Activated CD8-positive, alpha-beta memory T cell treated with anti-CD3 and anti-CD28 coated beads, Interleukin-2, amount 50 U/mL, for 48 hours (primary cell): Measurements from ENCODE around the gene INSIG1.
A peak's percentile ranks its signal among the peaks of the same experiment; 100 is the strongest.

Source experiments
- DNase-seq: peaks from one replicate; pipeline ENCODE4 v3.0.0-alpha.2; 2020

Gene INSIG1

GRCh38 chr7:155286686-155287085 lies 11.0 kb upstream of the INSIG1 start:
- DNase-seq: peak; percentile 43

GRCh38 chr7:155287284-155287935 lies 10.3 kb upstream of the INSIG1 start:
- peak; percentile 50 for DNase-seq

- peak; percentile 47 for DNase-seq
Measured at GRCh38 chr7:155288055-155288454, 9.6 kb upstream of the INSIG1 start.

GRCh38 chr7:155289107-155289506 lies 8.6 kb upstream of the INSIG1 start:
- DNase-seq: peak; percentile 42

- DNase-seq: peak; percentile 48
Measured at GRCh38 chr7:155289949-155290501, 7.7 kb upstream of the INSIG1 start.

GRCh38 chr7:155291045-155291530 lies 6.6 kb upstream of the INSIG1 start:
- DNase-seq: peak; percentile 59

- DNase-seq: no peak
Measured at GRCh38 chr7:155291729-155292128, 5.9 kb upstream of the INSIG1 start.

- DNase-seq: peak; percentile 23
Measured at GRCh38 chr7:155292680-155293226, 4.9 kb upstream of the INSIG1 start.

- DNase-seq: peak; percentile 18
Measured at GRCh38 chr7:155293721-155294510, 3.8 kb upstream of the INSIG1 start.

- DNase-seq: peak; percentile 29
Measured at GRCh38 chr7:155294511-155294778, 3.2 kb upstream of the INSIG1 start.

GRCh38 chr7:155295511-155295910 lies 2.2 kb upstream of the INSIG1 start:
- DNase-seq: no peak

GRCh38 chr7:155296006-155296787 lies 1.5 kb upstream of the INSIG1 start:
- peak; percentile 50 for DNase-seq

- peak; percentile 90 for DNase-seq
Measured at GRCh38 chr7:155296788-155297516, 726 bp upstream of the INSIG1 start.

- DNase-seq: no peak
Measured at GRCh38 chr7:155298288-155298833, 683 bp downstream of the INSIG1 start.

- DNase-seq: peak; percentile 95
Measured at GRCh38 chr7:155298834-155299534, 1.3 kb downstream of the INSIG1 start.

GRCh38 chr7:155299535-155300202 lies 2.0 kb downstream of the INSIG1 start:
- DNase-seq: no peak

- DNase-seq: no peak
Measured at GRCh38 chr7:155300641-155301452, 3.2 kb downstream of the INSIG1 start.

- no peak for DNase-seq
Measured at GRCh38 chr7:155303039-155303593, 5.4 kb downstream of the INSIG1 start.

GRCh38 chr7:155303897-155304296 lies 6.2 kb downstream of the INSIG1 start:
- DNase-seq: no peak
